HTR-8/SVneo (cell line): ENCODE measurements around the gene SLFN14.

Source experiments
- DNase-seq: peaks from one replicate; pipeline ENCODE4 v3.0.0; 2011; ENCODE audit warnings: low spot score, mixed read lengths; ENCODE audit not compliant: insufficient read length
- FAIRE-seq: peaks from 2 replicates; lab custom pipeline; 2011; peaks lifted over from hg19 to GRCh38; lab: Jason Lieb, UNC

Gene SLFN14

DNA sequence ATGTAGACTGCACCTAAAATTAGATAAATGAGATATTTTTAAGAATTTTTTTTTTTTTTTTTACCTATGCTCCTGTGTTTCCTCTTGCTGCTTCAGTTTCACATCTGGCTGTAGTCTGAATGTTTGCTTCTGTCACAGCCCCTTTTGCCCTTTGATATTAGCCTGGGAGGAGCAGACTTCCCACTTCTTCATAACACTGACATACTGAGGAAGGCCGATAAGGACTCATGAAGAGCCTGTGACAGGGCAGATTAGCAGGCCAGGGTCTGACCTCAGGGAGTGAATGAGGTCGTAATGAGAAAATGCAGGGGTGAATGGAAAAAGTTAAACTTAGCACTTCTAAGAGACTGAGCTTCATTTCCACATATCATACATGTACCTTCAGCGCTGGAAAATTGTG lies at the start of gene SLFN14:
Gene SLFN14, minus strand, starts transcription at position 117 of the 400 bp plus-strand sequence. CDS start 2,757 bp downstream, outside the sequence.
- DNase-seq (no peak), FAIRE-seq (no peak)

DNA sequence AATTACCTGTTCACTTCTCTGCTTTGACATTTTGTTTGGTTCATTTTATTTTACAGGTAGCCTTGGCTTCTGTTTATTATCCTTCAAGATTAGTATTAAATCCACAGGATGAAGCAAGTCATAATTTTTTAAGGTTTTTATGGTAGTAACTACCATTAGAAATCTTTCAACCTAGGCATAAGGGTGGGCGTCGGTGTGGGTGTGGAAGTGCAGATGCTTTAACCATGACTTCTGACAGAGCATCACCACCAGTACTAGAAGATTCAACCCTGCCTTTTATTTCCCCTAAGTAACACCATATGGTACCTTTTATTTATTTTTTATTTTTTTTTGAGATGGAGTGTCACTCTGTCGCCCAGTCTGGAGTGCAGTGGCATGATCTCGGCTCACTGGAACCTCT lies 49.2 kb upstream of the SLFN14 start:
- DNase-seq (no peak), FAIRE-seq (no peak)

DNA sequence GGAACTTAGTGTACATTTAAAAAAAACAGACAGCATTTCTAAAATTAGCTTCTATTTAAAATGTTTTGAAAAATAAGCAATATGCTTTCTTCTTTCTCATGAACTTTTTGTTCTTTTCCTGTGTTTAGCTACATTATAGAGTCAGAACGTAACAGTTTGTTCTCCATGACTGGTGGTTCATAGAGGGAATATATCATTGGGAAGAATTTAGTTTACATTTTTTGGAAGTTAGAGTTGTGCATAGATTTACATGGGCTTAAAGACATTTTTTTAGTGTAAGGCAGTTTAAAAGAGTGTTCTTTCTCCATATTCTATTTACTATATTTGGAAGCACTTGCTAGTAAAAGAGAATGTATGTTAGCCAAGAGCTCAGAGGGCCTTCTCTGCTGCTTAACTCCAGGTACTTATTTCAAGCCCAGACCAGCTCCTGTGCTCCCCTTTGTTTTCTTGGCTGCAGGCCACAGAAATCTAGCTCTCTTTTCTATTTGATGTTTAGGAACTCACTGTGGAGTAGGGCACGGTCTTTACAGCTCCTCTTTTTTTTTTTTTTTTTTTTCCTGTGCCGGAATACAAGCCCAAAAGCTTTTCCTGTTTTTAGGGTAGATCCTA lies 46.7 kb upstream of the SLFN14 start:
- DNase-seq, result no peak

DNA sequence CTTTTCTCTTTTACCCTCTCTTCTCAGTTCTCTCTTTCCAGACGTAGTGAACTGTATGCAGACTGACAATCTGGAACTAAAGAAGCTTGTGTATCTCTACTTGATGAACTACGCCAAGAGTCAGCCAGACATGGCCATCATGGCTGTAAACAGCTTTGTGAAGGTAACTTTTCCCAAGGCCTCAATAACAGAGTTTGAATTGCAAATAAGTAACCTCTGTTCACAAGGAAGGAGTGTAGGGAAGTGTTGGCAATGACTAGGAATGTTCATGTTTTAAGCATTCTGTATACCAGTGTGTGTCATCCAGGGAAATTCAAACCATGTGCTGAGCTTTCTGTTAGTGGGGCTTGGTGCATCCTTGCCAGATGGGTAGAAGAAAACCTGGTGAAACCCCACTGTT lies 45.1 kb upstream of the SLFN14 start:
- FAIRE-seq, result no peak
- no peak for DNase-seq

More for the DNA sequence above, 46.7 kb upstream of the SLFN14 start:
- FAIRE-seq, result no peak

DNA sequence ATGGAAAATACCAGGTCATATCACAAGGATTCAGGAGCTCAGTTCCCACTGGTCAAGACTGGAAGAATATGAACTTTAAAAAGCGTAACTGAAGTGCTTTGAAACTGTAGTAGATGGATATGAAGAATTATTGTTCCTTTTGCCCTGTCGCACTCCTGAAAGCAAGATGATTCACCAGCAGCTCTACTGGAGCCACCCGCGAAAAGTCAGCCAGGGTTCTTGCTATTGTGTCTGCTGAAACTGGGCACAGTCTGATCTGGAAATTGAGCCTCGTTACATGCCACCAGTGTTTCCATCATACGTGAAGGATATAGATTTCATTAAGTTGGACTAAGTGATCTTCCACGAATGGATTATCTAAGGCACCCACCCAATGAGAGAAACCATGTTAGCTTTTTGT lies 43.1 kb upstream of the SLFN14 start:
- FAIRE-seq (no peak), DNase-seq (no peak)

DNA sequence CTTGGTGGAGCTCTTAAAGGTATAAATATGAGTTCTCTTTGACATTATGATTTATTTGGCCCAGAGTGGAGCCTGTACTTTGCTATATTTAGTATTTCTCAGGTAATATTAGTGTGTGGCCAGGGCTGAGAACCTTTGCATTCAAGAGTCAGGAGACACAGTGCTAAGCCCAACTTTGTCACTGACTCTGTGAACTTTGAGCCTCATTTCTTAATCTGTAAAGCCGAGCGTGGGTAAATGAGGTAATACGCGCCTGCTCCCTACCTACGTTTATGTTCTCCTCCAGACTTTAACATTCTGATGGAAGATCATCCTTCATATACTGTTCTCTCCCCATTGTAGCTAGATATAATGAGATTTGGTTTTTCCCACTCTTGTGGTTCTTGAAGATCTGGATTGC lies 37.0 kb upstream of the SLFN14 start:
- no peak for FAIRE-seq
- no peak for DNase-seq

DNA sequence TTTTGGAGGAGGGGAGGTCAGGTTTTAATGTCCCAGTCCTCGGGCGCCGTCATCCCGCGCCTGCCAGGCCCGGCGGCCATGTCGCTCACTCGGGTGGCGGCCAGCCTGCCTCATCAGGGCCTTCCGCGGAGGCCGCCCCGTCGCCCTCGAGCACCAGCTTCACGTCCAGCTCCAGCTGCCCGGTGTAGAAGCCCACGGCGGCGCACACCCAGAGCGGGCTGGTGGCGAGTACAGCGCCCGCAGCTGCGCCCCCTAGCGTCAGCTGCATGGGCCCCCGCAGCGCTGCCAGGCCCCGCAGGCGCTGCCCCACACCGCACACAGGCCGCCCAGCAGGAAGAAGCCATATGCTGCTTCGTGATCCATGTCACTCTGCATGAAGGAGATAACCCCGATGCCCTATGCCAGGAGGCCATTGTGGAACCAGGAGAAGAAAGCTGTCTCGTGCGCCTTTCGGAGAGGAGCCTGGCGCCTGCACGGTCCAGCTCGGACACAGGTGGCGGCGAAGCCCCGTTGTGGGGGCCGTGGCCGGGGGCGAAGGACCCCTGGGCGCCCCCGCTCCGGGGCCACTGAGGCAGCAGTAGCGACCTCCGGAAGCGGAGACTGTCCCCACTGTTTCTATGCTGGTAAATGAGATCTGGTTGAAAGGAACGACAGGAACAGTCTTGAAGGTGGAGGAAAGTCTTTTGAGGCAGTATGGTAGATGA lies 36.1 kb upstream of the SLFN14 start:
- no peak for FAIRE-seq
- DNase-seq, result no peak

DNA sequence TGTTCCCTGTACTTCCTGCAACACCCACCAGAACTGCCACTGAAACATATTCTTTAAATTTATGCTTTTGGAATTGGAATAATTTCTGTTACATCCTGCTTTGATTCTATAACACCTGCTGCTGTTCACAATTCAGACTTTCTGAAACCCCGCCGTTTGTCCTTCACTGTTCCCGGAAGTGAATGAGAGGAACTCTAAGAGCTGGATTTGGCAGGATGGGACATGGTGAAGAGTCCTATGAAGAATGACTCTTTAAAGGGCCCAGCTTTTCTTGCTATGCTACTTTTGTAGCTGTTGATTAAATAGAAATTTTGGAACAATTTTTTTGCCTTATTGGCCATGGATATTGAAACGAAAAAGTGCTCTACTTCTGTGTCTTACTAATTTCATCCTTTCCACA lies 35.5 kb upstream of the SLFN14 start:
- no peak for DNase-seq
- no peak for FAIRE-seq

DNA sequence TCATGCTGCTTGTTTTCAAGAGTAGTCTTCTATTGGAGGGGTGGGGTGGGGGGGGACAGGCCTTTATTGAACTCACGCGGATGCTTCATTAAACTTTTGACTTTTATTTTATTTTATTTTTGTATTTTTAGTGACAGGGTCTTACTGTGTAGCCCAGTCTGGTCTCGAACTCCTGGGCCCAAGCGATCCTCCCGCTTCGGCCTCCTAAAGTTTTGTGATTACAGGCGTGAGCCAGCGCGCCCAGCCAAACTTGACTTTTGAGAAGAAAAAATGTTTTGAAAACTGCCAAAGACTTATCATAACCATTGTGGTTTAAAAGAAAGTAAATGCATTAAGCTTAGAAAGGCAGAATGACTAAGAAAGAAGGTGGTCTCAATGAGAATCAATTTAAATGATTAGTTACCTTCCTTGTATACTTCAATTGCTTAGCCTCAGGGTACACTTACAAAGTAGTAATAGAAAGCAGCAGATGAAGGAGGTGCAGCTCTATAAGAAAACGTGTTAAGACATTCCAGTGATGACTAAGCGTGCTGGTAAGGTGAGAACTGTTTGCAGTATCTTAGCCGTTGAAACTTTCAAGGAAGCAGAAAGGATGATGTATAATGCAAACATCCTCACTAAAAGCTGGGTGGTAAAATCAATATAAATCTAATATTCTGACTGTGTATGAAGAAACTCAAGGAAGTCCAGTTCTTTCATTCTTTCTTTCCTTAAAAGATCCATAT lies 27.7 kb upstream of the SLFN14 start:
- DNase-seq (no peak), FAIRE-seq (no peak)

DNA sequence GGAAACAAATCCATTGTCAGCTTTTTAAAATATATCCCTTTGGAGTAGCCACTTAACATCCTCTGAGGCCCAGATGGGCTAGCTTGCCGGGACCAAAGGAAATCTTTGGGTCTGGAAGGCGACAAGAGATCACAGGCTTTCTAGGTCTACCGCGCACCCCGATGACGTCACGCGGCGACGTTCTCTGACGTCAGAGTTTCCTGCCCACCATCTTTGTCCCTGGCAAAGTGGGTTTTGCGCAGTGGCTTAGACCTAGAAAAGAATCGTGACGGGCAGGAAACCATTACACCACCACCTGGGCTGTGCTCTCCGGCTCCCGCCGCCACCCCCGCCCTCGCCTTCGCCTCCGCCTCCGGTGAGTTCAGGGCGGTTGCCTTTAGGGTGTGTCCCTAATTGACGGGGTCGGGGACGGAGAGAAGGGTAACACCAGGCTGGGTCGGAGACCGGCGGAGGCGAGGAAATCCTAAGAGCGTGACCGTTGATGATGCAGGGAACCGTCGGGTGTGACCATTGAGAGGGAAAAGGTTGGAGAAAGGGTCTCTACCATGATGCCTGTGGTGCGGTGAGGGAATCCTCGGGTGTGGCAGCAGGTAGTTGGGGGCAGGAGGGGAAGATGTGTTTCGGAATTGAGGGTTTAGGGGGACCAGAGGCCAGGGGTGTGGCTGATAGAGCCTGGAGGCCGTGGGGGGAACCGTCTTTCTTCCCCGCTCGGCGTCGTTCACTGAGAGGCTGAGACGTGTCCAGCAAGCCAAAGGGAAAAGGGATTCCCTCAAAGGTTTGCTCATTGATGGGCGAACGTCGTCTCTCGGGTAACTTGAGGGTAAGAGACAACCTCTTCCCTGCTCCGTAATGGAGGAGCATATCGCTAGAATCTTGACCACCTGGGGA lies 26.7 kb upstream of the SLFN14 start, which contains the start of gene AP2B1:
Gene AP2B1, plus strand, starts transcription at position 249 of the 888 bp plus-strand sequence. CDS start 6,709 bp downstream, outside the sequence.
- DNase-seq (peak; percentile 92), FAIRE-seq (peak; percentile 92)

DNA sequence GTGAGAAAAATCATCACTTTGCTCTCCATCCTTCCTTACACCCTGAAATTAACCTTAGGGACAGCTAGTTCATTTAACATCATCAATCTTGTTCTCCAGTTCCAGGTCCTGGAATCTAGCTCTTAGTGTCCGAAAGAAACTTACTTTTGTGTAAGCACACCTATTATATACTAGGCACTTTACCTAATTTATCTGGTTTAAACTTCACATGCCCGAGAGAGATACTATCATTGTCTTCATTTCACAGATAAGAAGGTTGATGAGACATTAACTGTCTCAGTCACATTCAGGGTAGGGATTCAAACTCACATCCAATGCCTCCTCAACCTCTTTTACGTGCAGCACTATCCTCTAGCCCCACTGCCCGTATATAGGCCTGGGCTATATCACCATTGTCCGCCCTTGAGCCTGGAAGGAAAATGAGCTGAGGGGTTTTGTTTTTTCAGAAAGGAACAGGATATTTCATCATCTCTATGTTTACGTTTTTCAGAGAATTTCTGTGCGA lies 26.0 kb upstream of the SLFN14 start:
- DNase-seq (no peak), FAIRE-seq (no peak)

DNA sequence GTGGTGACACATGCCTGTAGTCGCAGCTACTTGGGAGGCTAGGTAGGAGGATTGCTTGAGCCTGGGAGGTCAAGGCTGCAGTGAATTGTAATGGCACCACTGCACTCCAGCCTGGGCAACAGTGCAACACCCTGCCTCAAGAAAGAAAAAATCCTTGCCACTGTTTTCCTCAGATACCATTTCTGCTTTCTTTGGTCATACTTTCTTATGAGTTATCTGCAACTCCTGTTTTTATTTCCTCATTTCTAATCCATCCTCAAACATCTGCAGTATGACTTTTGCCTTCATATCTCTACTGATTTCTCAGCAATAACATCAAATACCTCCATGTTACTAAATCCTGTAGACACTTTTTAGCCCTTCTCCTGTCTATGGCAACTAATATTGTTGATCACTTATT lies 23.4 kb upstream of the SLFN14 start:
- DNase-seq (no peak), FAIRE-seq (no peak)

DNA sequence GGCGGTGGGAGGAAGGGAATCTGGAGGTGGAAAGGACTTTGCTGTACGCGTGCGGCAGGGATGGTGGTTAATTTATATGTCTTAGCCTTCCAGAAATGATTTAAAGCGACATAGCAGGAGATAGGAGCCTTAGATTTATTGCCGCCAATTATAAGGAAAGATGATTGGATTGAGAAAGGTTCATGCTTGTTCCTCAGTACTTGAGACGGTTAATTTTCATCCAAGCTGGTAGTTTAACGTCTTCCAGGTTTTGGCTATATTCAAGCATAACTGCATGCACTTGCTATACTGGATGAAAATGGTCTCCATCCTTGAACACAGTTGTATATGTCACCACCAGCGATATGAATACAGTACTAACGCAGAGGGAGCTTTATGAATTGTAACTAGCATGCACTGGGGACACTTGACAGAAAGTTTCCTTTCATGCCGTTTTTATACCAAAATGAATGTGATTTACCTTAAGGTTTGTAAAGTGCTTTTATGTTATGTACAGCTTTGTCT lies 18.4 kb upstream of the SLFN14 start:
- DNase-seq (no peak), FAIRE-seq (no peak)

DNA sequence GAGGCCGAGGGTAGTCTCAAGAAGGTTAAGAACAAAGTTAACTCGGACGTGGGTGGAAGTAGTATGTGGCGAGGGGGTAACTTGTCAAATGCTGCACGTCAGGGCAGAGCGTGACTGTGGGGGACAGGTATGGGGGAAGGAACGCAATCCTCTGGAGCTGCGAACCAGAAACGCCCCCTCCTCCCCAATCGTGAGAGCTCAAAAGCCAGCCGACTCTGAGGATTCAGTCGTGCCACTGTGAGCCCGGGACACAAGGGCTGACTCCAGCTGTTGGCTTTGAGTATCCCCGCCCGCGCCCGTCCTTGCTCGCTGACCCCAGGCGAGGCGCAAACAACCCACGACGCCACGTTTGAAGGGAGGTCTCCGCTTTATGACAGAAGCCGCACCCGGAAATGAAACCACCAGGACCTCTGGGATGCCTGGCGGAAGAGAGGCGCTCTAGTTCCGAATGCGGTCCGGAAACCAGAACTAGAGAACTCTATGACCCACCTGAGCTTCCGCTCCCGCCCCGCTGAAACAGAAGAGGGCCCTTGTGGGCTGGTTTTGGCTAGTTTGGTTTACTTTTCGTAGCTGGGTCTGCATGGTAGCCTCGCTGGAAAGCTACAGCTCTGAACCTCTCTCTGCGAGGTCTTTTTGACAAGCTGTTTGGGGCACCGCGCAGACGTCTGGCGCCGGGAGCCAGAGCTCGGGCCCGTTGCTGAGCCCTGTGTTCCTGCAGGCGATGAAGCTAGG lies 17.7 kb upstream of the SLFN14 start, which contains the start of gene PEX12:
Gene PEX12, minus strand, starts transcription at position 375 of the 732 bp plus-strand sequence. CDS start 550 bp downstream, outside the sequence.
- DNase-seq, result peak; percentile 91
- peak; percentile 68 for FAIRE-seq

DNA sequence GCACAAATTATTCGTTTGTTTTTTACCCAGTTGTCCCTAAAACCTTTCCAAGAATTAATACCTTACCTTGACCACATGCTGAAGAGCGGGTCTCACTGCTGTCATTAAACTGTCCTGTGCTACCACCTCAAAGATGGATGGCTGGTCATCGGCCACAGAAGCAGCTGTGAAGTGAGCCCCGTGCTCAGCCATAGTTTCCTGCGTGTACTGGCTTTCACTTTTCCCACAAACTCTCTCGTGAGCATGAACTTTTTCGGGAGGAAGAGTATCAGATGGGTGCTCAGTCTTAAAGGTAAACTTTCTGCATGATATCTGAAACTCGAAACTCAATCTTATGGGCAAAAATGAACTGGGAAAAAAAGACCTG lies 17.2 kb upstream of the SLFN14 start:
- no peak for FAIRE-seq
- DNase-seq, result no peak

DNA sequence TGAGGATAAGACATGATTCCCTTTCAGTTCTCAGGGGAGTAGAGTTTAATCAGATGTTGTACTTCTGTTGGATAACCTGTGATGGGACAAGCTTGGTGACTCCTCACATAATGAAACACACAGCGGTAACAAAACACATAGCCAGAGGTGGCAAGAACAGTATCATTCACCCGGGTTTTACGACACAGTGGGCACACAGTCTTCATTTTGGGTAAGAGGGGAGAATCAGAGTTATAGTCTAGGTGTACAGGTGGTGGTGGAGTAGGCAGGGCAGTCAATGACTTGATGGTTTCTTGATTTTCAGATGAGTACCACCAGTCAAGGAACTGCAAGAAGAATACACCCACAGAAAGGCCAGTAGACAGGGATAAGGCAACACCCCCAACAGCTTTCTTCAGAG lies 15.1 kb upstream of the SLFN14 start:
- DNase-seq, result no peak

DNA sequence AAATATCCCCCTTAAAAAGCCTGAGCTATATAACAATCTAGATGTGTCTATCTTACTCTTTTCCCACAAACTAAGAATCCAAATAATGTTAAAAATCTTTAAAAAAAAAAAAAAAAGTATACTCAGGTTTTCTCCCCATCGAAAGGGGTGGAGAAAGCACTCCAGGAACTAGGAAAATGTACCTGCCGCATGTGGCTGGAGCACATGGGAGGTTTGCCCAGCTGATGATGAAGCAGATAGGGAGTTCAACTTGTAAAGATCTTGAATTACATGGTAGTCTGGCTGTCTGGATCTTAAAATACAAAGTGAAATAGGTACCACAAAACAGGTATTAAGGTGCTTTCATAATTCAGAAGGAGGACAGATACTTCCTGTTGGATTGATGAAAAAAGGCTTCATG lies 8.8 kb upstream of the SLFN14 start:
- DNase-seq (no peak), FAIRE-seq (no peak)

More for the DNA sequence above, 15.1 kb upstream of the SLFN14 start:
- no peak for FAIRE-seq

DNA sequence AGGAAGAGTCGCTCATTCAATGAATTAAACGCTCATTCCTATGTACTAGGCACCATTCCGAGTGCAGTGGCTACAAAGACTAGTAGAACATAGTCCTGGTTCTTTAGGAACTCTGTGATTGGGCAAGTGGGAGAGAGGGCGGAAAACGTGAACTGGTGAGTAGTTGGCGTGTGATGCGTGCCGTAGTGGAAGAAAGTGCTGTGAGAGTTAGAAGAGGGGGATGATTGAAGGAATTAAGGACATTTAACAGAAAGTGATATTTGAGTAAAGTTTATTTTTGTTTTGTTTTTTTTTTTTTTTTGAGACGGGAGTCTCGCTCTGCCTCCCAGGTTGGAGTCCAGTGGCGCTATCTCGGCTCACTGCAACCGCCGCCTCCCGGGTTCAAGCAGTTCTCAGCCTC lies 7.9 kb upstream of the SLFN14 start:
- no peak for FAIRE-seq

DNA sequence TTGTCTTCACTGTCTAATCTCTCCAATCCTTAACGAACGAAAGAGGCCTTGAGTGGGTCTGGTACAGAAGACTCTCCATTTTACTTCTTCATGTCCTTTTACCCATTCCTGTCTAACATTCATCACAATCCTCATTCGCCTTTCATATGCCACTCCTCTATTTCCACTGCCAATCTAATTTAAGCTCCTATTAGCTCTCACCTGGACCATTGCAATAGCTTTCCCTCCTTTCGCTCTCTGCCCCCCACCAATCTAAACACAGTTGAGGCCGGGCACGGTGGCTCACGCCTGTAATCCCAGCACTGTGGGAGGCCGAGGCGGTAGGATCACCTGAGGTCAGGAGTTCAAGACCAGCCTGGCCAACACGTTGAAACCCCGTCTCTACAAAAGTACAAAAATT lies 6.3 kb upstream of the SLFN14 start:
- no peak for FAIRE-seq
- no peak for DNase-seq

More for the DNA sequence above, 7.9 kb upstream of the SLFN14 start:
- no peak for DNase-seq
